Measurements from ENCODE around the gene GALNT6. TPM values are rescaled to one million over a fixed set of nuclear protein-coding genes. Genes with fewer than 3 reads are reported as not detected.

Gene GALNT6
- total RNA-seq, 2 donors from 2014 or later = 2.5 to 8.8 TPM

- Mint-ChIP-seq H3K36me3 (no peaks in the 10 kb centered on the region), H3K27ac (no peak overlapping the region), H3K9me3 (no peaks in the 10 kb centered on the region)
- DNase-seq (ENCODE audit: low spot score in 2 of 2) (no peak), ATAC-seq (no peak)
These were observed 21.9 kb upstream of the GALNT6 start for GRCh38 chr12:51413149-51413548.

DNA sequence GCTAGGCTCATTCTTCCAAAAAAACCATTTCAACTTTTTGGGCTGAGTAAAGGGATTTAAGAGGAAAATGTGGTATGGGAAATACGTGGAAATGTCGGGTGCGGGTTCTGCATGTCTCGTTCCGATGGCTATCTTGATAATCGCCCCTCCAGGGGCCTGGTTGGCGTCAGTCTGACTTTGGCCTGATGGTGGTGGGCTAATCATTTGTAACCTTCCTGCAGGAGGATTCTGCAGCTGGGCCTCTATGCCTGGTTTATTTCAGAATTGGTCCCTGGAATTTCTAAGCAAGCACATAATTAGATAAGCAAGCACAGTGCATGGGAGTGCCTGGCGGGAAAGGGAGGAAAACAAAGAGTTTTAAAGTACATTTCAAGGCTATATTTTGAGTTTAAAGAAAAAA, 18.6 kb upstream of the GALNT6 start:
- ATAC-seq (no peak), DNase-seq (ENCODE audit: low spot score in 2 of 2) (no peak)
- no peaks in the 10 kb centered on the region for H3K36me3 Mint-ChIP-seq
- no peak overlapping the region for H3K27ac Mint-ChIP-seq
- no peaks in the 10 kb centered on the region for H3K9me3 Mint-ChIP-seq

DNA sequence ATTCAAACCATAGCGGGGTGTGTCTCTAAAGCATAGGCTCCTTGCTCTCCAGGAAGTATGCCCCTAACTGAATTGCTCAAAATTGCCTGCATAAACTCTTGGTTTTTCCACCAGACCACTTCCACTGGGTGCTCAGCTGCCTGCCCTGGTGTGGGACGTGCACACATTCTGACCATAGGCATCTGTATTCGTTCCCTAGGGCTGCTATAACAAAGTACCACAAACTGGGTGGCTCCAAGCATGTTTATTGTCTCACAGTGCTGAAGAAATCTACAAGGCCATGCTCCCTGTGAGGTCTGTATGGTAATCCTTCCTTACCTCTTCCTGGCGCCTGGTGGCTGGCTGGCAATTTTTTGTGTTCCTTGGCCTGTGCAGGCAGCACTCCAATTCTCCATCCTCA, 16.4 kb upstream of the GALNT6 start:
- no peak for DNase-seq (ENCODE audit: low spot score in 2 of 2)
- no peak overlapping the region for H3K27ac Mint-ChIP-seq
- no peak for ATAC-seq
- no peaks in the 10 kb centered on the region for H3K36me3 Mint-ChIP-seq
- H3K9me3 Mint-ChIP-seq = no peaks in the 10 kb centered on the region

- no peak for ATAC-seq
- Mint-ChIP-seq H3K9me3 (no peaks in the 10 kb centered on the region), H3K27ac (no peak overlapping the region)
These were observed 15.7 kb upstream of the GALNT6 start for GRCh38 chr12:51406859-51407258.

DNA sequence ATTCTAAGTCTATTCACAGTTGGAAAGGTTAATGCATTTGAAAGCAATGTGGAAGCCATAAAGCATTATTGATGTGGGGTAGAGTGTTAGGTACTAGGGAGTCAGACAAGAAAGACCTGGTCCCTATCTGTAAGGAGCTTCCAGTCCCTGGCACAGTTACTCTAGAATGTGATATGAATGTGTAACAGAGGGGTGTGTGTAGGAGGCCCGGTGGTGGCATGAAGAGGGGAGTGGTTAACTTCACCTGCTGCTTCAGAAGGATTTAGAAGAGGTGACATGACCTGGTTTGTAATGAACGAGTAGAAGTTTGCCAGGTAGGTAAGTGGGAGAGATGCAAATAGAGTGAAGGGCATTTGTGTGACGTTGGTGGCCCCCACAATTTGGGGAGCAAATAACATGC, 15.1 kb upstream of the GALNT6 start:
- H3K9me3 Mint-ChIP-seq = no peaks in the 10 kb centered on the region
- no peak overlapping the region for H3K27ac Mint-ChIP-seq
- DNase-seq (ENCODE audit: low spot score in 2 of 2) (no peak), ATAC-seq (no peak)
- H3K36me3 Mint-ChIP-seq = no peaks in the 10 kb centered on the region

More at GRCh38 chr12:51406859-51407258, 15.7 kb upstream of the GALNT6 start:
- no peak for DNase-seq (ENCODE audit: low spot score in 2 of 2)
- H3K36me3 Mint-ChIP-seq = no peaks in the 10 kb centered on the region

DNA sequence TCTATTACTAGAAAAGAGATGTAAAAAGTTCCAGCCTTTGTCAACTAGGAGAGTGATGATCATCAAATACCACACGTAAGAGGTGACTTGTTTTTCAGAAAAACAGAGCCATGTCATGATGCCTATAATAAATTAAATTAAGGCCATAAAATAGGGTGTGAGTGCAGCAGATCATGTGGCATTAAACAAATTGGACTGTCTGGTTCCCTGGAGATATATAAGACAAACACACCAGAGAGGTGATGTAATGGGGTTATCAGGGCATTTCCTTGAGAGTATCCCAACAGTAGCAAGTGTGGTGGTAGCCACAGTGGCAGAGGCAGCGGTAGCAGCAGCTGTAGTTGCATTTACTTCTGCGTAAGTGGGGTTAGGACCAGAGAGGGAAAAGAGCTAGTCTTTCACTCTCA, 14.6 kb upstream of the GALNT6 start:
- Mint-ChIP-seq H3K9me3 (no peaks in the 10 kb centered on the region), H3K36me3 (no peaks in the 10 kb centered on the region), H3K27ac (no peak overlapping the region)
- ATAC-seq = no peak
- DNase-seq (ENCODE audit: low spot score in 2 of 2) = no peak

GRCh38 chr12:51404627-51405026, 13.4 kb upstream of the GALNT6 start:
- ATAC-seq (no peak), DNase-seq (ENCODE audit: low spot score in 2 of 2) (no peak)
- no peak overlapping the region for H3K27ac Mint-ChIP-seq
- no peaks in the 10 kb centered on the region for H3K36me3 Mint-ChIP-seq
- H3K9me3 Mint-ChIP-seq = no peaks in the 10 kb centered on the region

DNA sequence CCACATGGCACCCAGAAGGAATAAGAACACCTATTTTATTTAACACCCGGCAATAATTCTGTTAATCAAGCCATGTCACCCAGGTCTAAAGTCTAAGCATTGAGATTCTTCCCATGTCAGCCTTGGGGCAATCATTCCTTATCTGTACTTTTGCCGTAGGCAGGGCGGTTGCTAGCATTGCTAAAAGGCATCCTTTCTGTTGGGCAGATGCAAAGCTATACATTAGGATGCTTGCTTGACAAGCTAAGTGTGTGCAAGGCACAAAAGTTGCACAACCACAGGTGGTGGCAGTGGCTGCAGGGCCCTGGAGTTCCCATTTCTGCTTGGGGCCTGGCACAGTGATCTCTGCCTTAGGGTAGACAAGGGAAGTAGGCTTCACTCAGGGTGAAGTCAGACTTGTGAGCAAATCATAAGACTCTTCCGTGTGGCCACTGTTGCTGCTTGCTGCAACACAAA, 12.5 kb upstream of the GALNT6 start:
- no peak for DNase-seq (ENCODE audit: low spot score in 2 of 2)
- no peak for ATAC-seq
- Mint-ChIP-seq H3K9me3 (no peaks in the 10 kb centered on the region), H3K27ac (no peak overlapping the region), H3K36me3 (no peaks in the 10 kb centered on the region)

- DNase-seq (ENCODE audit: low spot score in 2 of 2) (no peak), ATAC-seq (peak in 1 of 2 donors; percentile 22)
- no peaks in the 10 kb centered on the region for H3K9me3 Mint-ChIP-seq
- no peaks in the 10 kb centered on the region for H3K36me3 Mint-ChIP-seq
- H3K27ac Mint-ChIP-seq = no peak overlapping the region
These were observed 12.0 kb upstream of the GALNT6 start for GRCh38 chr12:51403159-51403558.

DNA sequence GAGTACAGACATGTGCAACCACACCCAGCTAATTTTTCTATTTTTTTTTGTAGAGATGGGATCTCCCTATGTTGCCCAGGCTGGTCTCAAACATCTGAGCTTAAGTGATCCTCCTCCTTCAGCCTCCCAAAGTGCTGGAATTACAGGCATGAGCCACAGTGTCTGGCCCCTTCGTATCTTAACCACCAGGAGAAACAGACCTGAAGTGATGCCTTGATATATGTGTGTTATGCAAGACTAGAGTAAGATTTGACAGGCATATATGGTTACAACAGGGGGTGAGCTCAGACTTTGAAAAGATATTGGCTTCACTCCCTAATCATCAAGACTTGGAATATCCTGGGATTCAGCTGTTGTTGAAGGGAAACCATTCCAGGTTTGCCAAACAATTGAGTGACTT, 10.7 kb upstream of the GALNT6 start:
- ATAC-seq (no peak), DNase-seq (ENCODE audit: low spot score in 2 of 2) (no peak)
- Mint-ChIP-seq H3K9me3 (no peaks in the 10 kb centered on the region), H3K36me3 (no peaks in the 10 kb centered on the region), H3K27ac (no peak overlapping the region)

DNA sequence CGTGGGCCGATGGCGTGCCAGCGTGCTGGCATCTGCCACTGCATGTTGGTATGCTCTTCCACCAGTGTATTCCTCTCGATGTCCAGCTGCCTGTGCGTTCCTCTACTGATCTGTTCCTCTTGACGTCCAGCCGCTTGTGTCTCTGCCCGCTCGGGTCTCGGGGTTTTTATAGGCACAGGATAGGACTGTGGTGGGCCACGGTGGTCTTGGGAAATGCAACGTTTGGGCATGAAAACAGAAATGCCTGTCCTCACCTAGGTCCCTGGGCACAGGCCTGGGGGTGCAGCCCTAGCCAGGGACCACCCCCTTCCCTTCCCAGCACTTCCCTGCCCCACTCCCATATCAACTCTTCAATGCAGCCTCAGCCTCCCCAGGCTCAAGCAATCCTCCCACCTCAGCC, 10.3 kb upstream of the GALNT6 start:
- DNase-seq (ENCODE audit: low spot score in 2 of 2) (no peak), ATAC-seq (no peak)
- Mint-ChIP-seq H3K9me3 (no peaks in the 10 kb centered on the region), H3K36me3 (no peaks in the 10 kb centered on the region), H3K27ac (no peak overlapping the region)

- no peaks in the 10 kb centered on the region for H3K9me3 Mint-ChIP-seq
- H3K27ac Mint-ChIP-seq = no peak overlapping the region
- DNase-seq (ENCODE audit: low spot score in 2 of 2) (no peak), ATAC-seq (no peak)
- no peaks in the 10 kb centered on the region for H3K36me3 Mint-ChIP-seq
These were observed 9.8 kb upstream of the GALNT6 start for GRCh38 chr12:51401020-51401419.

DNA sequence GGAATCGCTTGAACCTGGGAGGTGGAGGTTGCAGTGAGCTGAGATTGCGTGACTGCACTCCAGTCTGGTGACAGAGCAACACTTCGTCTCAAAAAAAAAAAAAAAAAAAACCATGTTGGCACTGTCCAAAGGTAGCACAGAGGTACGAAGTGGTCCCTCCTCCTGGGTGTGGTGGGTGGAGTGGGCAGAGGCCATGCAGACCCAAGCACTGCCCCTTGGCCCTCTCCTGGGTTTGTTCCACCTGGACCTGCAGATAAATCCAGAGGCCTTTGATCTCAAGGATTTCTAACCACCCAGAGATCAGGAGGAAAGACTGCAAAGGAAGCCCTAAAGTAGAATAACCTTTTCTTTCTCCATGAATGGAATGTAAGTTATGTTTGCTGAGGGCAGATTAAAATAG, 8.7 kb upstream of the GALNT6 start:
- no peaks in the 10 kb centered on the region for H3K36me3 Mint-ChIP-seq
- H3K9me3 Mint-ChIP-seq = no peaks in the 10 kb centered on the region
- no peak overlapping the region for H3K27ac Mint-ChIP-seq
- DNase-seq (ENCODE audit: low spot score in 2 of 2) (no peak), ATAC-seq (no peak)

GRCh38 chr12:51397670-51398069, 6.5 kb upstream of the GALNT6 start:
- H3K27ac Mint-ChIP-seq = no peak overlapping the region
- DNase-seq (ENCODE audit: low spot score in 2 of 2) = no peak
- ATAC-seq = no peak
- no peaks in the 10 kb centered on the region for H3K9me3 Mint-ChIP-seq
- H3K36me3 Mint-ChIP-seq = no peaks in the 10 kb centered on the region

- ATAC-seq (peak; percentile 46 to 60), DNase-seq (ENCODE audit: low spot score in 2 of 2) (no peak)
- peak overlapping the region in 1 of 2 donors; percentile 37 for H3K27ac Mint-ChIP-seq
These were observed 4.4 kb upstream of the GALNT6 start for GRCh38 chr12:51395283-51396230.

DNA sequence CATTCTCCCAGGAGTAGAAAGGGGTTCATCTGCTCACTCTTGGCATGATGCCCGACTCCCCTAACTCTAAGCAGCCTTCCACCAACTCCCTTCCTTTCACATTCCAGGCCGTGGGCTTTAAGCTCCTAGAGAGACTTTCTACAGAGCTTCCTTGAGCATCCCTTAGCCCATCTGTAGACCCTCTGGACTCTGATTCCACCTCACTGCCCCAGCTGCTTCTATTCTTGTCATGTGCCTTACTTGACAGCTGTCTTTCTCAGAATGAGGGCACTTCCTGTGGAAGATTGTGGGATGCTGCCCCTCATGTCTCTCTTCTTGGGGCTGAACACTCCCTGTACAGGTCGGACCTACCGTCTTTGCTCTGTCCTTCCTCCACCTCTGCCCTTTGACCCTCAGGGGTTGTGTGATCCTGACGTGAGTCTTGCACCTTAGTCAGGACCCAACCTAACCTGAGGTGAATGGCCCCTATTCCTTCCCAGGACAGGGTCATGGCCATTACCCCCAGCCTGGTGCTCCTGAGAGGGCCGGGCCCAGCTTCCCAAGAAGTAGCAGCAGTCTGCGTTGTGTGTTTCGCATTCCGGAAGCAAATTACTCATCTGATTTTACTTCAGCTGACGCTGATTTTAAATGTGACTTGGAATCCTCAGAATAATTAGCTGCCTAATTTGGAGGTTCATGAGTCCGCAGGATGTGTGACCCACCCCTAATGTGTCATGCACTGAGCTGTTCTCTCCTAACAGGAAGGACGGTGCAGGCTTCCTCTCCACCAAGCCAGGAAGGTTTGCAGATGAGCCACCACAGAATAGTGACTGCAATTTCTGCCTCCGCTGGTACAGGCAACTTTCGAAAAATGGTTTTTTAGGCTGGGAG, 2.7 kb upstream of the GALNT6 start:
- Mint-ChIP-seq H3K36me3 (no peaks in the 10 kb centered on the region), H3K9me3 (no peaks in the 10 kb centered on the region), H3K27ac (peak overlapping the region; percentile 72 to 74)
- ATAC-seq = peak; percentile 59 to 78
- DNase-seq (ENCODE audit: low spot score in 2 of 2) = peak; percentile 33 to 75

More at GRCh38 chr12:51395283-51396230, 4.4 kb upstream of the GALNT6 start:
- H3K36me3 Mint-ChIP-seq = no peaks in the 10 kb centered on the region
- H3K9me3 Mint-ChIP-seq = no peaks in the 10 kb centered on the region

DNA sequence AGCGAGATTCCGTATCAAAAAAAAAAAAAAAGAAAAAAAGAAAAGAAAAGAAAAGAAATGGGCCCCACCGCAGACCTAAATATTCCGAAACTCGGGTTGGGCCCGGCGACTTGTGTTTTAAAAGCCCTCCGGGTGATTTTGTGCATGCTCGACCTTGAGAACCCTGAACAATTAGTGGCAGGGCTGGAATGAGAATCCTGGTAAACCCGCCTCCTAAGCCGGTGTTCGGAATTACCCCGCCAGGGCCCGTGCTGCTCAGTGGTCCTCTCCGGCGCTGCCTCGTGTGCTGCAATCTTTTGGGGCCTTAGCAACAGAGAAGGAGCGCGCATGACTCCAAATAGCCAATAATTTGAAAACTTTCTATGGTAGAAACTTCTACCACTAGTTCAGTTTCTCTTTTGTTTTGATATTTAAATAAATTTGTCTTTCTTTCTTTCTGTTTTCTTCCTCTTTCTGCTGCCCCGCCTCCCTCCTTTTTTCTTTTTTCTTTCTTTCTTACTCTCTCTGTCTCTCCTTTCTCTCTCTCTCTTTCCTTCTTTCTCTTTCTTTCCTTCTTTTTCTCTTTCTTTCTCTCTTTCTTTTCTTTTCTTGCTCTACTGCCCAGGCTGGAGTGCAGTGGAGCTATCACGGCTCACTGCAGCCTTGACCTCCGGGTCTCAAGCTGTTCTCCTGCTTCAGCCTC, 1.5 kb upstream of the GALNT6 start:
- DNase-seq (ENCODE audit: low spot score in 2 of 2) (no peak), ATAC-seq (peak in 1 of 2 donors; percentile 25)
- no peaks in the 10 kb centered on the region for H3K9me3 Mint-ChIP-seq
- H3K36me3 Mint-ChIP-seq = no peaks in the 10 kb centered on the region
- peak overlapping the region; percentile 16 to 45 for H3K27ac Mint-ChIP-seq
